DND-41 (cell line): ENCODE measurements around the gene RSPRY1.

Experiments
- ATAC-seq: fragments of 200-7000 bp; cut with Tn5 transposase; 3 replicates; pipeline ENCODE4 v1.9.1; 2021; ENCODE audit warnings: low read depth; ENCODE audit not compliant: insufficient read depth
- DNase-seq: peaks from one replicate; pipeline ENCODE4 v3.0.0-alpha.2; 2020
- H2AFZ ChIP-seq: 2 replicates; pipeline ENCODE4 v1.6.0; 2012; ENCODE audit warnings: low read depth, low read length
- H3K27ac ChIP-seq: 2 replicates; pipeline ENCODE4 v1.5.1; 2012; ENCODE audit warnings: low read length, inconsistent platforms
- H3K27me3 ChIP-seq: fragments of 200-600 bp; sonication (generic); 2 replicates; pipeline ENCODE4 v1.6.0; 2012; ENCODE audit warnings: low read length, mild to moderate bottlenecking, inconsistent platforms; ENCODE audit not compliant: insufficient read depth, poor library complexity
- H3K36me3 ChIP-seq: 2 replicates; pipeline ENCODE4 v1.5.1; 2012; ENCODE audit warnings: low read length, inconsistent platforms; ENCODE audit not compliant: insufficient read depth
- H3K4me1 ChIP-seq: 2 replicates; pipeline ENCODE4 v1.5.1; 2012; ENCODE audit warnings: mild to moderate bottlenecking, low read length; ENCODE audit not compliant: insufficient read depth
- H3K4me2 ChIP-seq: 2 replicates; pipeline ENCODE4 v1.6.0; 2012; ENCODE audit warnings: mild to moderate bottlenecking, moderate library complexity, low read length, inconsistent platforms; ENCODE audit not compliant: insufficient read depth
- H3K4me3 ChIP-seq, 2 experiments: fragments of 200-600 bp in 1 of 2; shearing (Covaris generic) in 1 of 2; 2 replicates each; pipeline ENCODE4 v1.5.1; 2012 to 2016; ENCODE audit warnings: inconsistent platforms in 2 of 2, low read length in 2 of 2, mild to moderate bottlenecking in 2 of 2, low read depth in 1 of 2, moderate library complexity in 1 of 2
- H3K79me2 ChIP-seq: 2 replicates; pipeline ENCODE4 v1.6.0; 2012; ENCODE audit warnings: low read length, inconsistent platforms; ENCODE audit not compliant: insufficient read depth
- H3K9ac ChIP-seq: 2 replicates; pipeline ENCODE4 v1.6.0; 2012; ENCODE audit warnings: low read depth, mild to moderate bottlenecking, inconsistent platforms, low read length, moderate library complexity
- H3K9me3 ChIP-seq: 2 replicates; pipeline ENCODE4 v1.5.1; 2012; ENCODE audit warnings: low read length, moderate library complexity, mild to moderate bottlenecking, inconsistent platforms; ENCODE audit not compliant: insufficient read depth, severe bottlenecking
- H4K20me1 ChIP-seq: 2 replicates; pipeline ENCODE4 v1.6.0; 2012; ENCODE audit warnings: low read length; ENCODE audit not compliant: insufficient read depth
- CTCF ChIP-seq: IDR thresholded peaks from 2 replicates; pipeline ENCODE4 v1.5.1; 2012; ENCODE audit warnings: borderline replicate concordance, low read length, moderate library complexity, mild to moderate bottlenecking; ENCODE audit not compliant: poor library complexity, severe bottlenecking; ENCODE audit errors: extremely low read depth
- EZH2 ChIP-seq: IDR thresholded peaks from 3 replicates; pipeline ENCODE4 v1.6.1; 2012; ENCODE audit warnings: borderline replicate concordance, low read depth, mild to moderate bottlenecking, moderate library complexity, low read length, inconsistent platforms; ENCODE audit not compliant: severe bottlenecking

The RSPRY1 gene

GRCh38 chr16:57143149-57143921 lies 42.8 kb upstream of the RSPRY1 start:
- no peak overlapping the region for H3K9ac ChIP-seq
- H3K4me2 ChIP-seq = no peak overlapping the region
- H2AFZ ChIP-seq = no peak overlapping the region
- DNase-seq (no peak), ATAC-seq (no peak)
- H3K79me2 ChIP-seq = no peaks in the 10 kb centered on the region
- H3K4me3 ChIP-seq = no peak overlapping the region
- peaks cover 23% of the 10 kb centered on the region for H3K4me1 ChIP-seq
- no peaks in the 10 kb centered on the region; the same call in 1 of the 2 replicates for H4K20me1 ChIP-seq
- no peaks in the 10 kb centered on the region for H3K9me3 ChIP-seq
- no peak overlapping the region for H3K27ac ChIP-seq
- no peaks in the 10 kb centered on the region for H3K36me3 ChIP-seq
- no peaks in the 10 kb centered on the region for H3K27me3 ChIP-seq
- TF ChIP-seq EZH2 (no peak), CTCF (no peak)

- DNase-seq = no peak
- Histone ChIP-seq H3K79me2 (no peaks in the 10 kb centered on the region), H3K27ac (no peak overlapping the region), H3K9ac (no peak overlapping the region), H3K36me3 (no peaks in the 10 kb centered on the region), H3K4me2 (no peak overlapping the region), H3K27me3 (no peaks in the 10 kb centered on the region), H2AFZ (no peak overlapping the region), H3K9me3 (no peaks in the 10 kb centered on the region), H3K4me1 (peaks cover 23% of the 10 kb centered on the region), H3K4me3 (no peak overlapping the region), H4K20me1 (no peaks in the 10 kb centered on the region; the same call in 1 of the 2 replicates)
- TF ChIP-seq EZH2 = no peak
- no peak for TF ChIP-seq CTCF
- ATAC-seq = no peak
Measured at GRCh38 chr16:57144027-57144426, 42.1 kb upstream of the RSPRY1 start.

GRCh38 chr16:57145046-57146021 lies 40.8 kb upstream of the RSPRY1 start:
- Histone ChIP-seq H3K4me3 (no peak overlapping the region), H4K20me1 (no peaks in the 10 kb centered on the region; the same call in 1 of the 2 replicates), H3K4me2 (no peak overlapping the region), H3K9me3 (no peaks in the 10 kb centered on the region), H2AFZ (no peak overlapping the region), H3K9ac (no peak overlapping the region), H3K36me3 (no peaks in the 10 kb centered on the region), H3K79me2 (no peaks in the 10 kb centered on the region), H3K27ac (no peak overlapping the region), H3K4me1 (peaks cover 23% of the 10 kb centered on the region), H3K27me3 (no peaks in the 10 kb centered on the region)
- no peak for TF ChIP-seq CTCF
- TF ChIP-seq EZH2 = no peak
- ATAC-seq = no peak
- no peak for DNase-seq
